Measurements from ENCODE around the gene SUPT3H.
"Not testable (repeated sequence)": the region's sequence is repeated elsewhere in the genome, so short reads cannot be mapped to it uniquely, and the experiment has no call there.

The SUPT3H gene

DNA sequence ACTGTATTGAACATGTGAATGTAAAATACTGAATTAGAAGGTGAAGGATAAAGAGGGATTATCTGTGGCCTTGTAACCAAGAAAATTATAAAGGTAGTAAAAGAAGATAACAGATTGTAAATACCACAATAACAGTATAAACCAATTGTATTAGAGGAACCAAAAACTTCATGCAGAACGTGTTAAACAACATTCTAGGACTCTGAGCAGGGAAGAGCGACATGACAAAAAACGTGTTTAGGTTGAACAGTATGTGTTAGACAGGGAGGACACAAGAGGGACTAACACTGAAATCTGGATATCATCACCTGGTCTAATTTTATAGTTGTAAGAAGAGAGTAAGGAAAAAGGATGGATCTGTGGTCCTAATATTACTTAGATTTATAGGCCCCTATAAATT lies 308.6 kb downstream of the SUPT3H start:
- Histone ChIP-seq H3K27me3 (ENCODE audit: insufficient read depth, low read depth, severe bottlenecking) (no peaks in the 10 kb centered on the region), H3K4me3 (ENCODE audit: low read depth, low read length) (no peak overlapping the region), H3K9me3 (ENCODE audit: severe bottlenecking) (no peaks in the 10 kb centered on the region), H3K36me3 (no peaks in the 10 kb centered on the region), H3K27ac (no peak overlapping the region)
- DNase-seq = no peak
- no peak for TF ChIP-seq CTCF (IDR thresholded peaks at IDR 0.05; ENCODE audit: low read depth, low read length)

GRCh38 chr6:45067446-45067845 lies 310.3 kb downstream of the SUPT3H start:
- not testable (repeated sequence) for H3K9me3 ChIP-seq (ENCODE audit: severe bottlenecking); H3K27ac ChIP-seq; H3K36me3 ChIP-seq; DNase-seq; H3K27me3 ChIP-seq (ENCODE audit: insufficient read depth, low read depth, severe bottlenecking); H3K4me3 ChIP-seq (ENCODE audit: low read depth, low read length)

DNA sequence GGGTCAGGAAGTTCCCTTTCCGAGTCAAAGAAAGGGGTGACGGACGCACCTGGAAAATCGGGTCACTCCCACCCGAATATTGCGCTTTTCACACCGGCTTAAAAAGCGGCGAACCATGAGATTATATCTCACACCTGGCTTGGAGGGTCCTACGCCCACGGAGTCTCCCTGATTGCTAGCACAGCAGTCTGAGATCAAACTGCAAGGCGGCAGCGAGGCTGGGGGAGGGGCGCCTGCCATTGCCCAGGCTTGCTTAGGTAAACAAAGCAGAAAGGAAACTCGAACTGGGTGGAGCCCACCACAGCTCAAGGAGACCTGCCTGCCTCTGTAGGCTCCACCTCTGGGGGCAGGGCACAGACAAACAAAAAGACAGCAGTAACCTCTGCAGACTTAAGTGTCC lies 315.1 kb downstream of the SUPT3H start:
- not testable (repeated sequence) for H3K4me3 ChIP-seq (ENCODE audit: low read depth, low read length); DNase-seq; H3K36me3 ChIP-seq; H3K9me3 ChIP-seq (ENCODE audit: severe bottlenecking); H3K27me3 ChIP-seq (ENCODE audit: insufficient read depth, low read depth, severe bottlenecking); H3K27ac ChIP-seq

DNA sequence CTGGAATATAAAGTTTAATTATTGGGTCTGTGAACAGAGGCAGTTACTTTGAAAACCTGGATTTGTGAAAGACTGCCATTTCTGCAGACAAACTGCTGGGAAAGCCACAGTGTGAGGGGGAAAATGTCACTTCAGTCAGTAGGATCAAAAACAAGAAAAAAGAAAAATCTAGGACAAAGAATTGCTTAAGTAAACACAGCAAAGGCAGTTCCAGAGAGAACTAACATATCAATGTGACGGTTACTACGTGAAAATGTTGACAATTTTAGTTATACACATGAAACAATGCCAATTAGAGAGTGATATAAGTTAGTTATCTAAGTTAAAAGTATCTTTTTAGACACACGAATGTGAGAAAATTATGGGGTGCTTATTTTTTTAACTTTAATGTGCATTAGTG lies 320.0 kb downstream of the SUPT3H start:
- no peak for TF ChIP-seq CTCF (IDR thresholded peaks at IDR 0.05; ENCODE audit: low read depth, low read length)
- H3K4me3 ChIP-seq (ENCODE audit: low read depth, low read length) = no peak overlapping the region
- no peaks in the 10 kb centered on the region for H3K27me3 ChIP-seq (ENCODE audit: insufficient read depth, low read depth, severe bottlenecking)
- no peak for DNase-seq
- no peak overlapping the region for H3K27ac ChIP-seq
- H3K9me3 ChIP-seq (ENCODE audit: severe bottlenecking) = peaks cover 9% of the 10 kb centered on the region
- no peaks in the 10 kb centered on the region for H3K36me3 ChIP-seq

GRCh38 chr6:45054610-45055009 lies 323.1 kb downstream of the SUPT3H start:
- Histone ChIP-seq H3K36me3 (no peaks in the 10 kb centered on the region), H3K27me3 (ENCODE audit: insufficient read depth, low read depth, severe bottlenecking) (no peaks in the 10 kb centered on the region), H3K9me3 (ENCODE audit: severe bottlenecking) (no peaks in the 10 kb centered on the region), H3K4me3 (ENCODE audit: low read depth, low read length) (no peak overlapping the region), H3K27ac (no peak overlapping the region)
- no peak for DNase-seq
- TF ChIP-seq CTCF (IDR thresholded peaks at IDR 0.05; ENCODE audit: low read depth, low read length) = no peak

DNA sequence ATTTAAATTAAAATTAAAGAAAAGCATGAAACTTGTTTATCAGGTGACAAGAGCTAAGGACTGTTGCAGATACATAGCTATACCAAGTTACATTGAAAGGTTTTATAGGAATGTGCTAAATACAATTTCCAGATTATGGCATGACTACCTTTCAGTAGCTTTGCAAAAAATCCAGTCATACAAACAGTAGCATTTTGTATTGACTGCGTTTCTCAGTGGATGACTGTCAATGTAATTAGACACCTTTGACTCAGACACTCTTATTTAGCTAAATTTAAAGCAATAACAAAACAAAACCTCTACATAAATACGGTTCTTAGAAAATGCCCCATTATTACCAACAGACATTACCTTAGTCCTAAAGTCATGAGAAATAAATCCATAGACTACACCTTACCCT lies 325.4 kb downstream of the SUPT3H start:
- TF ChIP-seq CTCF (IDR thresholded peaks at IDR 0.05; ENCODE audit: low read depth, low read length) = no peak
- Histone ChIP-seq H3K27ac (no peak overlapping the region), H3K9me3 (ENCODE audit: severe bottlenecking) (no peaks in the 10 kb centered on the region), H3K36me3 (no peaks in the 10 kb centered on the region), H3K27me3 (ENCODE audit: insufficient read depth, low read depth, severe bottlenecking) (no peaks in the 10 kb centered on the region), H3K4me3 (ENCODE audit: low read depth, low read length) (no peak overlapping the region)
- DNase-seq = no peak

- no peak for TF ChIP-seq CTCF (IDR thresholded peaks at IDR 0.05; ENCODE audit: low read depth, low read length)
- no peak for DNase-seq
- no peaks in the 10 kb centered on the region for H3K27me3 ChIP-seq (ENCODE audit: insufficient read depth, low read depth, severe bottlenecking)
These were observed 328.4 kb downstream of the SUPT3H start for GRCh38 chr6:45049188-45049843.

More at GRCh38 chr6:45049188-45049843, 328.4 kb downstream of the SUPT3H start:
- H3K36me3 ChIP-seq = no peaks in the 10 kb centered on the region
- H3K4me3 ChIP-seq (ENCODE audit: low read depth, low read length) = no peak overlapping the region
- H3K9me3 ChIP-seq (ENCODE audit: severe bottlenecking) = no peaks in the 10 kb centered on the region
- H3K27ac ChIP-seq = no peak overlapping the region

Measured in WERI-Rb-1 (cell line).